Measurements from ENCODE around the gene CBFA2T3.
"Not testable (repeated sequence)": the region's sequence is repeated elsewhere in the genome, so short reads cannot be mapped to it uniquely, and the experiment has no call there.

The CBFA2T3 gene

DNA sequence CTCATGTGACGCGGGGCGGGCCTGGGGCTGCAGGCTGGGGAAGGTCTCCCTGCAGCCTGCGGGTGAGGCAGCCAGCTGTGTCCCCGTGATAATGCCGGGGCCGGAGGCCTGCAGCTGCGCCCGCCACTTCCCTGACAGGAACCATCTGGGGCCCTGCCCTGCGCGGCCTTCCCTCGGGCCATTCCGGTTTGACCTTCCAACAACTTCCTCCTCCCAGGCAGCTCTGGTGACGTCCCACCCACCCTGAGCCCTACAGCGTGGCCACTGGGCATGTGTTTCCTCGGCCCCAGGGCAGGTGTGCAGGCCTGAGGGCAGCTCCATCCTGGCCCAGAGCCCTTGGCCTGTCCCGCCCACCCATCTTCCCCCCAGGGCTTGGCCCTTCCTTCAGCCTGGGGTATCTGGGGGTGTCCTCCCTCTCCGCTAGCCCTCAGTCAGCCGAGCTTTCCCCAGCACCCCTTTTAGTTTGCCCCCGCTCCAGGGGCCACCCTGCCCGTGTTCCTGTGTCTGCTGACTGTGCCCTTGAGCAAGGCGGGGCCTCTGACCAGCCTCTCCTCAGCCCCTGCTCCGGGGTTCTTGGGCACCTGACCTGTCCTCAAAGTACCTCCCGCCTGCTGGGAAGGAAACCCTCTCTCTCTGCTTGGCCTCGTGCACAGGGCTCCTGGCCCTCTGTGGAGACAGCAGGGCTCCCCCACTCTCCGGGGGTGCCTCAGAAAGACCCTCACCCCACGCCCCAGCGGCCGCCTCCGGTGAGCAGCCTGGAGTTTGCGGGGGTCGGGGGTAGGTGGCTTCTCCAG is at the start of gene CBFA2T3:
TSS of gene CBFA2T3 (minus strand) at position 190 of the 794 bp plus-strand sequence. CDS start 400 bp downstream, outside the sequence.
- no peak for DNase-seq

GRCh38 chr16:89026121-89026612 is 49.2 kb upstream of the CBFA2T3 start:
- no peak for DNase-seq

DNA sequence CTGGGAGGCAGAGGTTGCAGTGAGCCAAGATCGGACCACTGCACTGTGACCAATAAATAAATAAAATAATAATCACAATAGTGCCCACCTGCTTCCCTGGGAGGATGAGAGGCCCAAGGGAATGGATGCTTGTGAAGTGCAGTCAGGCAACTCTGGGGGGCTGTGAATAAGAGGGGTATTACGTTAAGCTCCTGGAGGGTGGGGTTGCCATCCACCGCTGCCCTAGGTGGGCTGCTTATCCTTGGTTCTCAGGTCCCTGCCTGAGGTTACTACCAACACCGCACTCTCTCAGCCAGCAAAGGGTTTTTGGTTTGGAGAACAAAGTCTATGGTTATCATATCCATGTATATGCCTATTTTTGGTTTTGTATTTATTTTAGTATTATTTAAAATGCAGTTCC is 48.6 kb upstream of the CBFA2T3 start:
- DNase-seq = no peak

DNA sequence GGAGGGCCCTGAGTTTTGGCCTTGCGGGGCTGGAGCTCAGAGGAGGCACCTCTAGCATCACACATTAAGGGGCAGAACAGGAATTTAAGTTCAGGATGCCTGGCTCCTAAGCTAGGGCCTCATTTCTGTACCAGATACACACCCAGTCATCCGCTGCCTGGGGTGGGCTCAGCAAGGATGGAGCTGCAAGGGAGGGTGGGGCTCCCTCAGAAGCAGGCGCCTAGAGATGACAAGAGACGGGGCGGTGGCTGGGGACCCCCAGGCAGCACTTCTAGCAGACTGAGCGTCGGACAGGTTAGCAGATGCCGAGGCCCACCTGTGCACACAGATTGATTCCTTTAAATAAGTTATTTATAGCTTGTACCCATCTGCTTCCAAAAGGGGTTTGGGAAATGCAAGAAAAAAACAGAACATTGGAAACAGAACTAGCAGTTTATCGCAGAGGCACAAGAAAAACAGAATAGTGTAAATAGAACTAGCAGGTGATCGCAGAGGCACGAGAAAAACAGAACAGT is 47.6 kb upstream of the CBFA2T3 start:
- DNase-seq = no peak

DNA sequence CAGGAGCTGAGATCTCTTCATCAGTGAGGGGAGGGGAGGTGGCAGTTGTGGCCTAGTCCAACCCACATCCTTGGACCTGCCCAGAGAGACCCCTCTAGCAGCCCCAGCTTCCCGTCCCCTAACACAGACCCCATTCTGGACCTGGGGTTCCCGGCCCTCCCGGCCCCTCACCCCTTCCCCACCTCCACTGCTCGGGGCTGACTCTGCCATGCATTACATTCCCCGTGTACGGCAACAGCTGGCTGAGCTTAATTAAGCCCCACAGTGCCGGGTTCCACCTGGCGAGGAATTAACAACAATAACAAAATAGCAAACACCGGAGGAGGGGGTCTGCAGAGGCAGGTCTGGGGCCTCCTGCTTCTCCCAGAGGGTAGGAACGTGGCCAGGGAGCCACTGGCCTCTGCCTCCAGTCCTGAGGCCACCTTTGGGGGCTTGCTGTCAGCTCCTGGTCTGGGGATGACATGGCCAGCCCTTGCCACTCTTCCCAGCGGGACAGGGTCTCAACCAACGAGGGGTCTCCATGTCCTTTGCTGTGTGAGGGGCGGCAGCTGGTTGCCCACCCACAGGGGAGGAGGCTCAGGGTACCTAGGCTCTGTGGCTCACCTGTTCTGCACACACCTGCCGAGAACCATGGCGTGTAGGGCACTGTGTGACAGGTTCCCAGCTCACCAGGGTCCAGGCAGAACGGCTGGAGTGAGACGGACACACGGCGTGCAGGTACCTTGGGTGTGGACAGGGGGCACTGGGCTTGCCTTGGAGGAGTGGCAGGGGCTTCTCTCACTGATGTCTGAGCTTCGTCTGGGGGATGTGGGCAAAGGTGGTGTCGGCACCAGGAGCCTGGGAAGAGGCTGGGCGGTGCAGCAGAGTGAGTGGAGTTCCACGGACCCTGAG is 46.9 kb upstream of the CBFA2T3 start:
- no peak for DNase-seq

- DNase-seq = no peak
These were observed 46.1 kb upstream of the CBFA2T3 start for GRCh38 chr16:89023151-89023551.

- DNase-seq = no peak
These were observed 45.2 kb upstream of the CBFA2T3 start for GRCh38 chr16:89022051-89022836.

- no peak for DNase-seq
These were observed 44.1 kb upstream of the CBFA2T3 start for GRCh38 chr16:89020925-89021595.

GRCh38 chr16:89020068-89020924 is 43.3 kb upstream of the CBFA2T3 start:
- DNase-seq = no peak

GRCh38 chr16:89019511-89019910 is 42.5 kb upstream of the CBFA2T3 start:
- no peak for DNase-seq

DNA sequence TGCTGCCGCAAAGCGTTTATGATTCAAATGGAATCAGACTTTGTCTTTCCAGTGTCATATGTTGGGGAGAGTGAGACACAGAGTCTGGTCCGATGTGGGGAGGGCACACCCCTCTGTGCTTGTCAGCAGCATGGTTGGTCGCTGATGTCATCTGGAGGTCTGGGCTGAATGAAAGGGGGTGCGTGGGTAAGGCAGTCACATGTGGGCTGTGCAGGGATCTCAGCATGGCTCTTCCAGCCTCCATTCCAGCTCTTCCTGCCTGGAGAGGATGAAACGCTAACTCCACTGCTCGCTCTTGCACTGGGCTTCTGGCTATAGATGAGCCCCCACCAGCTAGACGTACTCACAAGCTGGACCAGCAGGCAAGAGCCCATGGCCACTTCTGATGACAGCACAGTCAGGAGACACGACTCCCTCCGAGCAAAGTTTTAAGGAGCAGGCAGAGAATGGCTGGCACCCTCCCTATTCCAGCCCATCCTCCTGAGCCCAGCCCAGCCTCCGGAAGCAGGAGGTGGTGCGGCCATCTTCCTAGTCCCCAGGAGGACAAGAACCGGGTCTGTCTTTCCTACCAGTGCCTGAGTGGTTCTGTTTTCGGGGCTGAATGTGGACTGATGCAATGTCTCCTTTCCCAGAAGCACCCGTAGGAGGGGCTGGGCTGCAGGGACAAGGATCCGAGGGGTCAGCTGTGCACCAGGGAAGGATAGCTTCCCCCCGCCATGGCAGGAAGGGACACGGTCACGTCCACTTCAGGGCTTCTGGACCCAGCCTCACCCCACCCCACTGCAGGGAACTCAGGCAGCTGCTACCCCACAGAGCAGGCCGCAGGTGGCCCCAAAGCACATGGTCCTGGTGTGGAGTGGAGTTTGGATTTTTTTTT is 41.5 kb upstream of the CBFA2T3 start:
- DNase-seq = no peak

GRCh38 chr16:89017543-89018281 is 40.7 kb upstream of the CBFA2T3 start:
- DNase-seq = no peak

- DNase-seq = not testable (repeated sequence)
These were observed 39.6 kb upstream of the CBFA2T3 start for GRCh38 chr16:89016561-89016960.

DNA sequence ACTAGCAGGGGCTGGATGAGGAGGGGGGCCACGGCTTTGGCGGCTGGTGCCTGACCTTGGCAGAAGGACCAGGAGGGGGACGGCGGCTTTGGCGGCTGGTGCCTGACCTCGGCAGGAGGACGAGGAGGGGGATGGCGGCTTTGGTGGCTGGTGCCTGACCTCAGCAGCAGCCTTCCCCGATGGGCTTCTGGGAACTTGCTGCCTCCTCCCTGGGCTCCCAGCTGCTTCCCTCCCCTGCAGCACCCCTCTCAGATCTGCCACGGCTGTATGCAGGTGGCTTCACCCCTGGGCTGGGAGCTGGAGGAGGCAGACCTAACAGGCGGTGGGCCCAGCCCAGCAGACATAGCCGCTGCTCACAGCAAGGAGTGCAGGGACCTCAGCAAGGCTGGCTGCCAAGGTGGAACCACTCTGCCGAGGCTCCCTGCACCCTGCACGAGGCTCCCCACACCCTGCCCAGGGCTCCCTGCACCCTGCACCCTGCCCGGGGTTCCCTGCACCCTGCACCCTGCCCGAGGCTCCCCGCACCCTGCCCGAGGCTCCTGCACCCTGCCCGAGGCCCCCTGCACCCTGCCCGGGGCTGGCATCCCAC is 38.4 kb upstream of the CBFA2T3 start:
- no peak for DNase-seq

GRCh38 chr16:89014403-89015230 is 37.6 kb upstream of the CBFA2T3 start:
- no peak for DNase-seq

- no peak for DNase-seq
These were observed 36.8 kb upstream of the CBFA2T3 start for GRCh38 chr16:89013692-89014402.

DNA sequence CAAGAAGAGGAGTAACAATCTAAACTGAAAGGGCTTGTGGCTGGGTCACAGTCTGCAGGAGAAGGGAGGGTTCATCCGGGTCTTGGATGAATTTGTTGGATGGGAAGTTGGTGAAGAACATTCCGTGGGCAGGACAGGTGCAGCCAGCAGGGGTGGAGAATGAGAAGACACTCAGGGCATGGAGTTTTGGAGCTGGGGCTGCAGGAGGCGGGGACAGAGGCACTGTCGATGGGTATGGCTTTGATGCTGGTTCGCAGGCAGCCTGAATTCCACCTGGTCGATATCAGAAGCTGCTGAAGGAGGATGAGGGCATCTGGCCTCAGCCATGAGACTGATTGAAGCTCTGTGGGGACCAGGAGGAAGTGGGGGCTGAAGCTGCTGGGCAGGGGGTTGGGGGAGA is 36.1 kb upstream of the CBFA2T3 start:
- DNase-seq = no peak
